B cell (primary cell): ENCODE results near the gene TPGS2. TPM values are rescaled to one million over a fixed set of nuclear protein-coding genes. Genes with fewer than 3 reads are reported as not detected.

Source experiments
- ATAC-seq: fragments of 200-7000 bp; cut with Tn5 transposase; one replicate; pipeline ENCODE4 v1.10.0; 2021; ENCODE audit warnings: low read depth, mild to moderate bottlenecking, moderate number of reproducible peaks, moderate library complexity
- CTCF ChIA-PET: fragments of 350-600 bp; sonication (Branson Sonifier 250); formaldehyde crosslinking; loops from one replicate; lab custom pipeline; 2021; ENCODE audit warnings: antibody characterized with exemption, inconsistent platforms; lab: Charles Lee
- POLR2A ChIA-PET: fragments of 350-600 bp; sonication (Branson Sonifier 250); formaldehyde crosslinking; loops from one replicate; lab custom pipeline; 2021; ENCODE audit warnings: antibody characterized with exemption; lab: Charles Lee
- DNase-seq: peaks from one replicate; pipeline ENCODE4 v3.0.0; 2013
- H2AFZ ChIP-seq: 2 replicates; pipeline ENCODE4 v1.6.1; 2012; ENCODE audit warnings: mild to moderate bottlenecking, low read depth, low read length; ENCODE audit not compliant: insufficient read depth, poor library complexity, severe bottlenecking
- H3K27ac ChIP-seq, 2 donors: 1 replicate in 1 of 2; 2 replicates in 1 of 2; pipeline ENCODE4 v1.5.1; 2012 to 2013; ENCODE audit warnings: low read length in 2 of 2, mild to moderate bottlenecking in 2 of 2, moderate library complexity in 1 of 2
- H3K27me3 ChIP-seq, 4 experiments: fragments of 200-600 bp in 1 of 4; sonication (generic) in 1 of 4; replicated peaks in 1 of 4; 1 replicate in 2 of 4; 2 replicates in 2 of 4; pipeline versions ENCODE4 v1.6.1 to v1.7.0; 2013 to 2016; ENCODE audit warnings: low read length in 3 of 4, mild to moderate bottlenecking in 2 of 4, mixed read lengths in 1 of 4, moderate library complexity in 1 of 4; ENCODE audit not compliant: insufficient read depth in 4 of 4, control insufficient read depth in 3 of 4; ENCODE audit errors: control extremely low read depth in 1 of 4
- H3K36me3 ChIP-seq, 2 experiments: replicated peaks in 1 of 2; 1 replicate in 1 of 2; 2 replicates in 1 of 2; pipeline versions ENCODE4 v1.6.1 to v1.7.1; 2013; ENCODE audit warnings: low read length in 1 of 2; ENCODE audit not compliant: insufficient read depth in 2 of 2, control insufficient read depth in 1 of 2; ENCODE audit errors: control extremely low read depth in 1 of 2, extremely low read depth in 1 of 2
- H3K4me1 ChIP-seq, 2 donors: fragments of 200-600 bp in 1 of 2; sonication (generic) in 1 of 2; 1 replicate in 1 of 2; 2 replicates in 1 of 2; pipeline versions ENCODE4 v1.5.1 to v1.6.1; 2013 to 2017; ENCODE audit warnings: low read length in 2 of 2; ENCODE audit not compliant: control insufficient read depth in 2 of 2, insufficient read depth in 2 of 2
- H3K4me2 ChIP-seq: replicated peaks from 2 replicates; pipeline ENCODE3; 2012; ENCODE audit warnings: mild to moderate bottlenecking, low read depth, low read length; ENCODE audit not compliant: poor library complexity, severe bottlenecking
- H3K4me3 ChIP-seq, 5 experiments: fragments of 200-600 bp in 1 of 5; sonication (generic) in 1 of 5; 1 replicate in 3 of 5; 2 replicates in 2 of 5; pipeline versions ENCODE4 v1.5.1 to v1.7.0; 2011 to 2016; ENCODE audit warnings: low read length in 4 of 5, mild to moderate bottlenecking in 4 of 5, low read depth in 2 of 5, control low read depth in 1 of 5, moderate library complexity in 1 of 5; ENCODE audit not compliant: insufficient read depth in 1 of 5; ENCODE audit errors: control extremely low read depth in 1 of 5, extremely low read depth in 1 of 5
- H3K79me2 ChIP-seq: fragments of 200-600 bp; sonication (generic); one replicate; pipeline ENCODE4 v1.6.0; 2016; ENCODE audit warnings: low read length; ENCODE audit not compliant: control insufficient read depth, insufficient read depth
- H3K9ac ChIP-seq: fragments of 200-600 bp; sonication (generic); 2 replicates; pipeline ENCODE4 v1.6.1; 2017; ENCODE audit warnings: mild to moderate bottlenecking, low read length, moderate library complexity
- H3K9me3 ChIP-seq, 3 donors: one replicate each; pipeline versions ENCODE4 v1.6.1 to v1.7.1; 2013; ENCODE audit warnings: low read length in 2 of 3; ENCODE audit not compliant: control insufficient read depth in 2 of 3, insufficient read depth in 1 of 3; ENCODE audit errors: control extremely low read depth in 1 of 3
- H4K20me1 ChIP-seq: 2 replicates; pipeline ENCODE4 v1.6.0; 2012; ENCODE audit warnings: mild to moderate bottlenecking, low read length; ENCODE audit not compliant: insufficient read depth, control insufficient read depth, poor library complexity, severe bottlenecking
- H3K27ac Mint-ChIP-seq: one replicate; pipeline ENCODE4 v1.8.0; 2021; ENCODE audit warnings: mixed read lengths
- H3K27me3 Mint-ChIP-seq: one replicate; pipeline ENCODE4 v1.8.0; 2021; ENCODE audit warnings: mixed read lengths
- H3K4me1 Mint-ChIP-seq: one replicate; pipeline ENCODE4 v1.8.0; 2021; ENCODE audit warnings: mixed read lengths
- H3K4me3 Mint-ChIP-seq: one replicate; pipeline ENCODE4 v1.8.0; 2021; ENCODE audit warnings: mixed read lengths
- H3K9me3 Mint-ChIP-seq: one replicate; pipeline ENCODE4 v1.8.0; 2022; ENCODE audit warnings: mixed read lengths; ENCODE audit not compliant: insufficient read depth
- CTCF ChIP-seq: fragments of 200-600 bp; IDR thresholded peaks from one replicate; pipeline ENCODE4 v1.8.0; 2022; ENCODE audit warnings: antibody characterized with exemption, mild to moderate bottlenecking
- EZH2 ChIP-seq: IDR thresholded peaks from 2 replicates; pipeline ENCODE4 v1.6.1; 2012; ENCODE audit warnings: borderline replicate concordance, low read depth, mild to moderate bottlenecking, moderate library complexity, low read length; ENCODE audit not compliant: insufficient read depth, poor library complexity, severe bottlenecking
- WGBS: methylation state at CpG from one replicate; pipeline ENCODE4 v1.1.5; 2013; ENCODE audit warnings: missing lambda C conversion rate; ENCODE audit not compliant: insufficient coverage; 5-methylcytosine and 5-hydroxymethylcytosine counted together
- intact Hi-C: fragments of 100-400 bp; cut with micrococcal nuclease; formaldehyde crosslinking; loops from one replicate; pipeline ENCODE4 v1.10.0; 2022
- polyA plus RNA-seq: library from polyadenylated mRNA; depleted of rRNA; stranded (reverse); fragments of >200 nt; gene quantifications from 2 replicates; pipeline ENCODE4 v1.2.3, GENCODE V29; 2012
- total RNA-seq, 2 donors: library from RNA; stranded (reverse); fragments of 120-200 nt in 1 of 2; gene quantifications; 1 replicate in 1 of 2; 2 replicates in 1 of 2; pipeline versions ENCODE4 v1.2.3 to v1.2.4, GENCODE V29; 2013 to 2022

Gene TPGS2
- total and polyA plus RNA-seq, 2 donors (not counting 1 experiment from before 2014, with no cell fraction given) = 45.2 to 50.9 TPM

GRCh38 chr18:36831139-36831538 lies 2.3 kb upstream of the TPGS2 start:
- no peak overlapping the region for H3K9ac ChIP-seq
- intact Hi-C loops = no loop called here
- H3K9me3 ChIP-seq = no peaks in the 10 kb centered on the region
- H2AFZ ChIP-seq = no peak overlapping the region
- Mint-ChIP-seq H3K4me3 (no peak overlapping the region), H3K4me1 (peaks cover 37% of the 10 kb centered on the region), H3K9me3 (no peaks in the 10 kb centered on the region), H3K27ac (no peak overlapping the region), H3K27me3 (no peaks in the 10 kb centered on the region)
- no peak overlapping the region for H3K4me2 ChIP-seq
- H4K20me1 ChIP-seq = no peaks in the 10 kb centered on the region
- H3K4me1 ChIP-seq = peaks cover 19 to 22% of the 10 kb centered on the region in 2 donors
- ATAC-seq = no peak
- CTCF ChIA-PET = no interaction called here
- no peaks in the 10 kb centered on the region for H3K27me3 ChIP-seq
- TF ChIP-seq CTCF = no peak
- TF ChIP-seq EZH2 = no peak
- H3K27ac ChIP-seq = no peak overlapping the region
- no peaks in the 10 kb centered on the region for H3K79me2 ChIP-seq
- no CpG with 5 or more reads among the region's 1 CpG for WGBS
- DNase-seq = no peak
- H3K4me3 ChIP-seq = no peak overlapping the region
- peaks cover 5 to 8% of the 10 kb centered on the region in 2 experiments for H3K36me3 ChIP-seq
- POLR2A ChIA-PET = no interaction called here

- no peaks in the 10 kb centered on the region for H3K9me3 Mint-ChIP-seq
- H3K4me3 Mint-ChIP-seq = peak overlapping the region; percentile 87
- H3K9ac ChIP-seq = no peak overlapping the region
- peaks cover 19 to 22% of the 10 kb centered on the region in 2 donors for H3K4me1 ChIP-seq
- peaks cover 37% of the 10 kb centered on the region for H3K4me1 Mint-ChIP-seq
- peak overlapping the region; percentile 88 for H3K4me2 ChIP-seq
- ChIA-PET CTCF (interaction anchor here (1.1 to 1.7 kb wide), 3 partner anchors 18 to 142 kb away, joined by 3 to 4 read pairs (median 4); no protein-coding TSS in a partner anchor), POLR2A (no interaction called here)
- no CpG with 5 or more reads among the region's 1 CpG for WGBS
- no peaks in the 10 kb centered on the region for H4K20me1 ChIP-seq
- peak overlapping the region; percentile 87 for H3K27ac Mint-ChIP-seq
- H3K9me3 ChIP-seq = no peaks in the 10 kb centered on the region
- intact Hi-C loops = no loop called here
- H3K36me3 ChIP-seq = peaks cover 1% of the 10 kb centered on the region in 2 experiments
- ATAC-seq (no peak), DNase-seq (no peak)
- peak overlapping the region in 1 of 2 donors; percentile 81 for H3K27ac ChIP-seq
- H3K4me3 ChIP-seq = no peak overlapping the region
- peak overlapping the region; percentile 100 for H2AFZ ChIP-seq
- no peaks in the 10 kb centered on the region for H3K27me3 ChIP-seq
- TF ChIP-seq EZH2 (no peak), CTCF (no peak)
- H3K27me3 Mint-ChIP-seq = no peaks in the 10 kb centered on the region
- peaks cover 10% of the 10 kb centered on the region for H3K79me2 ChIP-seq
Observed at GRCh38 chr18:36830158-36830495, 1.3 kb upstream of the TPGS2 start.
